Mammary epithelial cell (primary cell): Measurements from ENCODE around the gene ACP4.

Source experiments
- EZH2 ChIP-seq: IDR thresholded peaks from 2 replicates; pipeline ENCODE4 v1.6.1; 2012; ENCODE audit warnings: low read length, inconsistent platforms, borderline replicate concordance
- TF ChIP-seq, protein P1 (sequence below), 2 donors: IDR thresholded peaks in 1 of 2; conservative IDR thresholded peaks in 1 of 2; 2 replicates each; pipeline ENCODE4 v1.5.1; 2011 to 2012; ENCODE audit warnings: inconsistent platforms in 2 of 2, low read length in 2 of 2, mild to moderate bottlenecking in 2 of 2, control low read depth in 1 of 2, low read depth in 1 of 2; ENCODE audit not compliant: insufficient read depth in 1 of 2; ENCODE audit errors: extremely low read depth in 1 of 2

DNA sequence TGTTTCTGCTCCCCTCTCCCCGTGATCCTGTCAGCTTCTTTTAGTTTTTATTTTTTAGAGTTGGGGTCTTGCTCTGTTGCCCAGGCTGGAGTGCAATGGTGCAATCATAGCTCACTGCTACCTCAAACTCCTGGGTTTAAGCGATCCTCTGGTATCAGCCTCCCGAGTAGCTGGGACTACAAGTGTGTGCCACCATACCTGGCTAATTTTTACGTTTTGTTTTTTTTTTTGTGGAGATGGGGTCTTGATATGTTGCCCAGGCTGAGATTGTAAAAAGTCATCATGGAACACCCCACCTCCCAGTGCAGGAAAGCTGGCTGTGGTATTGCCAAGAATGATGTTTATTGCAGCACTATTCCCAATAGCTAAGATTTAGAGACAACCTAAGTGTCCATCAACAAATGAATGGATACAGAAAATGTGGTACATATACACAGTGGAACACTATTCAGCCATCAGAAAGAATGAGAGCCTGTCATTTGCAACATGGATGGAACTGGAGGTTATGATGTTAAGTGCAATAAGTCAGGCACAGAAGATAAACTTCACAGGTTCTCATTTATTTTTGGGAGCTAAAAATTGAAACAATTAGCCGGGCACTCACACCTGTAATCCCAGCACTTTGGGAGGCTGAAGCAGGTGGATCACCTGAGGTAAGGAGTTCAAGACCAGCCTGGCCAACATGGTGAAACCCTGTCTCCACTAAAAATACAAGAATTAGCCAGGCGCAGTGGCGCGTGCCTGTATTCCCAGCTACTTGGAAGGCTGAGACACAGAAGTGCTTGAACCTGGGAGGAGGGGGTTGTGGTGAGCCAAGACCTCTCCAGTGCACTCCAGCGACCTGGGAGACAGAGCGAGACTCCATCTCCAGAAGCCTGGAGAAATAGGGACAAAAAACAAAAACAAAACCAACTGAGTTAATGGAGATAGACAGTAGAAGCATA is 49.8 kb downstream of the ACP4 start:
- TF ChIP-seq, protein P1, sequence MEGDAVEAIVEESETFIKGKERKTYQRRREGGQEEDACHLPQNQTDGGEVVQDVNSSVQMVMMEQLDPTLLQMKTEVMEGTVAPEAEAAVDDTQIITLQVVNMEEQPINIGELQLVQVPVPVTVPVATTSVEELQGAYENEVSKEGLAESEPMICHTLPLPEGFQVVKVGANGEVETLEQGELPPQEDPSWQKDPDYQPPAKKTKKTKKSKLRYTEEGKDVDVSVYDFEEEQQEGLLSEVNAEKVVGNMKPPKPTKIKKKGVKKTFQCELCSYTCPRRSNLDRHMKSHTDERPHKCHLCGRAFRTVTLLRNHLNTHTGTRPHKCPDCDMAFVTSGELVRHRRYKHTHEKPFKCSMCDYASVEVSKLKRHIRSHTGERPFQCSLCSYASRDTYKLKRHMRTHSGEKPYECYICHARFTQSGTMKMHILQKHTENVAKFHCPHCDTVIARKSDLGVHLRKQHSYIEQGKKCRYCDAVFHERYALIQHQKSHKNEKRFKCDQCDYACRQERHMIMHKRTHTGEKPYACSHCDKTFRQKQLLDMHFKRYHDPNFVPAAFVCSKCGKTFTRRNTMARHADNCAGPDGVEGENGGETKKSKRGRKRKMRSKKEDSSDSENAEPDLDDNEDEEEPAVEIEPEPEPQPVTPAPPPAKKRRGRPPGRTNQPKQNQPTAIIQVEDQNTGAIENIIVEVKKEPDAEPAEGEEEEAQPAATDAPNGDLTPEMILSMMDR (conservative IDR thresholded peaks at IDR 0.05 in 1 of 2, IDR thresholded peaks at IDR 0.05 in 1 of 2; ENCODE audit: extremely low read depth in 1 of 2, insufficient read depth in 1 of 2, low read depth in 1 of 2, low read length in 2 of 2): no peak
- TF ChIP-seq EZH2: no peak
